ENCODE results near the gene KRTAP25-1. TPM values are rescaled to one million over a fixed set of nuclear protein-coding genes. Genes with fewer than 3 reads are reported as not detected.

Gene KRTAP25-1
- polyA plus RNA-seq, 3 donors = not detected

DNA sequence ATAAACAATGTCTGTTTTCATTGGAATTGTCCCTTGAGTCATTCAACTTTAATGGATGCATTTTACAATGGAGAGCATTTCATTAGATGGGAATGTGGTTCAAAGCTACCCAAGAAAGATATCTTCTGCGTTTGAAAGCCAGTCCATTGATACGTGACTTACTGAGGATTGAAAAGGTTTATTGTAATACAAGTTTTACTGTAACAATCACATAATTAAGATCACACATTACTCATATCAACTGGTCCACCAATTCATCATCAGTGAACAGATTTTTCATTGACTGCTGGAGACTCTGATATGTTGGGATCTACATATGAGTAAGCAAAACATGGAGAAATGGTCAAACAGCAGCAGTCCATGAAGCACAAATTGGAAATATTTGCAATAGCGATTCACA is 39.4 kb downstream of the KRTAP25-1 start:
- H3K4me3 ChIP-seq (replicated peaks in 1 of 3; ENCODE audit: low read depth in 2 of 3, low read length in 3 of 3) = no peak overlapping the region
- 80% methylated on average over 1 of the region's 3 CpGs for WGBS (ENCODE audit: insufficient coverage)
- Mint-ChIP-seq H3K27ac (no peak overlapping the region), H3K9me3 (peaks cover 0 to 4% (median 0%) of the 10 kb centered on the region in 7 donors), H3K27me3 (ENCODE audit: low read depth in 3 of 3) (no peaks in the 10 kb centered on the region), H3K4me3 (no peak overlapping the region), H3K4me1 (no peaks in the 10 kb centered on the region), H3K36me3 (no peaks in the 10 kb centered on the region)
- no peak overlapping the region for H3K9ac ChIP-seq (ENCODE audit: insufficient read depth, low read length, poor library complexity, severe bottlenecking)
- H3K27me3 ChIP-seq (ENCODE audit: control insufficient read depth in 2 of 2, insufficient read depth in 2 of 2, low read length in 2 of 2) = no peaks in the 10 kb centered on the region
- no peaks in the 10 kb centered on the region for H3K79me2 ChIP-seq (ENCODE audit: insufficient read depth, low read length)
- no peak overlapping the region for H3K4me2 ChIP-seq (replicated peaks; ENCODE audit: extremely low read depth, low read length, poor library complexity, severe bottlenecking)
- H3K4me1 ChIP-seq (ENCODE audit: control insufficient read depth in 1 of 2, insufficient read depth in 2 of 2, low read length in 2 of 2) = no peaks in the 10 kb centered on the region
- intact Hi-C loops (cut with micrococcal nuclease) = no loop called here
- no peak overlapping the region for H3K27ac ChIP-seq (ENCODE audit: low read depth in 1 of 2, low read length in 2 of 2)
- no peak for DNase-seq
- H3K9me3 ChIP-seq (replicated peaks in 1 of 2; ENCODE audit: control insufficient read depth in 1 of 2, insufficient read depth in 1 of 2, low read length in 2 of 2) = peaks cover 0 to 5% of the 10 kb centered on the region in 2 donors
- H3K36me3 ChIP-seq (replicated peaks in 1 of 2; ENCODE audit: control insufficient read depth in 1 of 2, insufficient read depth in 2 of 2, low read length in 2 of 2) = no peaks in the 10 kb centered on the region
- no peak overlapping the region for H2AFZ ChIP-seq (ENCODE audit: insufficient read depth, low read depth, low read length, poor library complexity, severe bottlenecking)
- no peaks in the 10 kb centered on the region for H4K20me1 ChIP-seq (ENCODE audit: insufficient read depth, low read length)
- TF ChIP-seq, protein P1, sequence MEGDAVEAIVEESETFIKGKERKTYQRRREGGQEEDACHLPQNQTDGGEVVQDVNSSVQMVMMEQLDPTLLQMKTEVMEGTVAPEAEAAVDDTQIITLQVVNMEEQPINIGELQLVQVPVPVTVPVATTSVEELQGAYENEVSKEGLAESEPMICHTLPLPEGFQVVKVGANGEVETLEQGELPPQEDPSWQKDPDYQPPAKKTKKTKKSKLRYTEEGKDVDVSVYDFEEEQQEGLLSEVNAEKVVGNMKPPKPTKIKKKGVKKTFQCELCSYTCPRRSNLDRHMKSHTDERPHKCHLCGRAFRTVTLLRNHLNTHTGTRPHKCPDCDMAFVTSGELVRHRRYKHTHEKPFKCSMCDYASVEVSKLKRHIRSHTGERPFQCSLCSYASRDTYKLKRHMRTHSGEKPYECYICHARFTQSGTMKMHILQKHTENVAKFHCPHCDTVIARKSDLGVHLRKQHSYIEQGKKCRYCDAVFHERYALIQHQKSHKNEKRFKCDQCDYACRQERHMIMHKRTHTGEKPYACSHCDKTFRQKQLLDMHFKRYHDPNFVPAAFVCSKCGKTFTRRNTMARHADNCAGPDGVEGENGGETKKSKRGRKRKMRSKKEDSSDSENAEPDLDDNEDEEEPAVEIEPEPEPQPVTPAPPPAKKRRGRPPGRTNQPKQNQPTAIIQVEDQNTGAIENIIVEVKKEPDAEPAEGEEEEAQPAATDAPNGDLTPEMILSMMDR (IDR thresholded peaks at IDR 0.05) = no peak

DNA sequence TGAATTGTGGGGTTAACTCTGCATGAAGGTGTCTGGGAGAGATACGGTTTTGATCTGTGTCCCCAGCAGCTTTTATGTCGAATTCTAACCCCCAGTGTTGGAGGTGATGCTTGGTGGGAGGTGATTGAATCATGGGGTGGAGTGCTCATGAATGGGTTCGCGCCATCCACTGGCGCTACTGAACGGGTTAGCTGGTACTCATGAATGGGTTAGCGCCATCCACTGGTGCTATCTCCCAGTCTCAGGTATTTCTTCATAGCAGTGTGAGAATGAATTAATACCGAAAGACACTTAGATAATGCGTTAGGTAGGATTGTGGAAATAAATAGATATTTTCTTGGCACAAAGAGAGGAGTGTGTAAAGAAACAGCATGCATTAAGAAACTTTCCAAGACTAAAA is 40.5 kb downstream of the KRTAP25-1 start:
- no peaks in the 10 kb centered on the region for H3K36me3 Mint-ChIP-seq
- TF ChIP-seq, protein P1 (IDR thresholded peaks at IDR 0.05) = no peak
- Histone ChIP-seq H3K27me3 (ENCODE audit: control insufficient read depth in 2 of 2, insufficient read depth in 2 of 2, low read length in 2 of 2) (no peaks in the 10 kb centered on the region), H4K20me1 (ENCODE audit: insufficient read depth, low read length) (no peaks in the 10 kb centered on the region), H3K9ac (ENCODE audit: insufficient read depth, low read length, poor library complexity, severe bottlenecking) (no peak overlapping the region), H3K9me3 (replicated peaks in 1 of 2; ENCODE audit: control insufficient read depth in 1 of 2, insufficient read depth in 1 of 2, low read length in 2 of 2) (peaks cover 0 to 8% of the 10 kb centered on the region in 2 donors), H3K4me3 (replicated peaks in 1 of 3; ENCODE audit: low read depth in 2 of 3, low read length in 3 of 3) (no peak overlapping the region), H3K27ac (ENCODE audit: low read depth in 1 of 2, low read length in 2 of 2) (no peak overlapping the region), H3K4me2 (replicated peaks; ENCODE audit: extremely low read depth, low read length, poor library complexity, severe bottlenecking) (no peak overlapping the region), H3K79me2 (ENCODE audit: insufficient read depth, low read length) (no peaks in the 10 kb centered on the region), H2AFZ (ENCODE audit: insufficient read depth, low read depth, low read length, poor library complexity, severe bottlenecking) (no peak overlapping the region), H3K36me3 (replicated peaks in 1 of 2; ENCODE audit: control insufficient read depth in 1 of 2, insufficient read depth in 2 of 2, low read length in 2 of 2) (no peaks in the 10 kb centered on the region), H3K4me1 (ENCODE audit: control insufficient read depth in 1 of 2, insufficient read depth in 2 of 2, low read length in 2 of 2) (no peaks in the 10 kb centered on the region)
- DNase-seq = no peak
- no peak overlapping the region for H3K4me3 Mint-ChIP-seq
- H3K4me1 Mint-ChIP-seq = no peaks in the 10 kb centered on the region
- H3K27ac Mint-ChIP-seq = peak overlapping the region in 1 of 7 donors; percentile 40
- intact Hi-C loops (cut with micrococcal nuclease) = no loop called here
- peaks cover 0 to 4% (median 0%) of the 10 kb centered on the region in 7 donors for H3K9me3 Mint-ChIP-seq
- peaks cover 0 to 1% (median 0%) of the 10 kb centered on the region in 3 donors for H3K27me3 Mint-ChIP-seq (ENCODE audit: low read depth in 3 of 3)
- 91% methylated on average over 7 of the region's 9 CpGs for WGBS (ENCODE audit: insufficient coverage)

Data from CD14-positive monocyte (primary cell).